Measurements from ENCODE around the gene KCTD10.

GRCh38 chr12:109493090-109493489, 16.0 kb upstream of the KCTD10 start:
- TF ChIP-seq SMAD3 (CRISPR knock-in tag; IDR thresholded peaks at IDR 0.05; ENCODE audit: borderline replicate concordance): no peak
- no peak for TF ChIP-seq ZSCAN18 (CRISPR knock-in tag; IDR thresholded peaks at IDR 0.05)
- TF ChIP-seq, protein P1, sequence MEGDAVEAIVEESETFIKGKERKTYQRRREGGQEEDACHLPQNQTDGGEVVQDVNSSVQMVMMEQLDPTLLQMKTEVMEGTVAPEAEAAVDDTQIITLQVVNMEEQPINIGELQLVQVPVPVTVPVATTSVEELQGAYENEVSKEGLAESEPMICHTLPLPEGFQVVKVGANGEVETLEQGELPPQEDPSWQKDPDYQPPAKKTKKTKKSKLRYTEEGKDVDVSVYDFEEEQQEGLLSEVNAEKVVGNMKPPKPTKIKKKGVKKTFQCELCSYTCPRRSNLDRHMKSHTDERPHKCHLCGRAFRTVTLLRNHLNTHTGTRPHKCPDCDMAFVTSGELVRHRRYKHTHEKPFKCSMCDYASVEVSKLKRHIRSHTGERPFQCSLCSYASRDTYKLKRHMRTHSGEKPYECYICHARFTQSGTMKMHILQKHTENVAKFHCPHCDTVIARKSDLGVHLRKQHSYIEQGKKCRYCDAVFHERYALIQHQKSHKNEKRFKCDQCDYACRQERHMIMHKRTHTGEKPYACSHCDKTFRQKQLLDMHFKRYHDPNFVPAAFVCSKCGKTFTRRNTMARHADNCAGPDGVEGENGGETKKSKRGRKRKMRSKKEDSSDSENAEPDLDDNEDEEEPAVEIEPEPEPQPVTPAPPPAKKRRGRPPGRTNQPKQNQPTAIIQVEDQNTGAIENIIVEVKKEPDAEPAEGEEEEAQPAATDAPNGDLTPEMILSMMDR (IDR thresholded peaks at IDR 0.05): no peak
- no peak for TF ChIP-seq FOXP1 (CRISPR knock-in tag; IDR thresholded peaks at IDR 0.05; ENCODE audit: borderline replicate concordance)
- no peak for TF ChIP-seq USF2 (CRISPR knock-in tag; IDR thresholded peaks at IDR 0.05)
- TF ChIP-seq NR2C2 (CRISPR knock-in tag; IDR thresholded peaks at IDR 0.05): no peak
- no peak for TF ChIP-seq KAT7 (CRISPR knock-in tag; IDR thresholded peaks at IDR 0.05; ENCODE audit: borderline replicate concordance)
- no peak for TF ChIP-seq TEAD4 (CRISPR knock-in tag; IDR thresholded peaks at IDR 0.05)
- TF ChIP-seq CBFB (CRISPR knock-in tag; IDR thresholded peaks at IDR 0.05; ENCODE audit: low read depth): no peak
